Stimulated activated CD8-positive, alpha-beta memory T cell treated with anti-CD3 and anti-CD28 coated beads, Interleukin-7, amount 100 ng/mL, for 1 hour (primary cell): ENCODE data around the gene FHL3.

Experiments
- DNase-seq, 2 donors: peaks; one replicate each; pipeline ENCODE4 v3.0.0-alpha.2; 2020; ENCODE audit warnings: low read depth in 2 of 2

Gene FHL3, protein sequence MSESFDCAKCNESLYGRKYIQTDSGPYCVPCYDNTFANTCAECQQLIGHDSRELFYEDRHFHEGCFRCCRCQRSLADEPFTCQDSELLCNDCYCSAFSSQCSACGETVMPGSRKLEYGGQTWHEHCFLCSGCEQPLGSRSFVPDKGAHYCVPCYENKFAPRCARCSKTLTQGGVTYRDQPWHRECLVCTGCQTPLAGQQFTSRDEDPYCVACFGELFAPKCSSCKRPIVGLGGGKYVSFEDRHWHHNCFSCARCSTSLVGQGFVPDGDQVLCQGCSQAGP

DNA sequence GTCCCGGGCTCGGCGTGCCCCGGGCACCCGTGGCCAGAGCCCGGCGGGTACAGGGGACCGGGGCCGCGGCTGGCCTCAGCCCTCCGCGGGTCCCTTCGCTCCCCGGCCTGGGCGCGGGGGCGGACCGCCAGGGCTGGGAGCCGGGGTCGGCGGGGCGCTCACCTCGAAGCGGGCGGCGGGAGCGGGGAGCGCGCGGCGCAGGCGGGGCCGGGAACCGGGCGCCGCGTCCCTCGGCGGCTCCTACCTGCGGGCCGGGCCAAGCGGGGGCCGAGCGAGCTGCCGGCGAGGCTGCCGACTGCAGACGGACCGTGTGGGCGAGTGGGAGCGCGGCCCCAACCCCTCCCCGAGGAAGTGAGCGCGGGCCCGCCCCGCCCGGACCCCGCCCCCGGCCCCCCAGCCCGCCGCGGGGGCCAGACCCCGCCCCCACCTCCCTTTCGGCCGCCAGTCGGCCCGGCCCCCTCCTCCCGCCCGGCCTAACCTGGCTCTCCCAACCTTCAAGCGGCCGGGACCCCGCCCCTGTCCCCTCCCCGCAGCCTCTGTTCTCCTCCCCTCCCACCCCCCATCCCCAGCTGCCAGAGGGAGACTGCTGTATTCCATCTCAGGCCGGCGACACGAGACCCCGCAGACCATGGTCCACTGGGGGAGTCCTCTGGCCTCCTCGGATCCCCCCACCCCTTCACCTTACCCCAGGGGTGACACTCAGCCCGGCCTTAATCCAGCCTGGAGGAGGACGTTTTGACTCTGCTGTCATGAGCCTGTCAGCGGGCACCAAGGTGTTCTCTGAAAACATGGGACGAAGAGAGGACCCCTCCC lies at the start of gene FHL3:
TSS of gene FHL3 (minus strand) at position 320 of the 813 bp plus-strand sequence. CDS start 6,102 bp downstream, outside the sequence.
- DNase-seq = no peak

- no peak for DNase-seq
Observed at GRCh38 chr1:38053416-38054091, 48.2 kb upstream of the FHL3 start.

DNA sequence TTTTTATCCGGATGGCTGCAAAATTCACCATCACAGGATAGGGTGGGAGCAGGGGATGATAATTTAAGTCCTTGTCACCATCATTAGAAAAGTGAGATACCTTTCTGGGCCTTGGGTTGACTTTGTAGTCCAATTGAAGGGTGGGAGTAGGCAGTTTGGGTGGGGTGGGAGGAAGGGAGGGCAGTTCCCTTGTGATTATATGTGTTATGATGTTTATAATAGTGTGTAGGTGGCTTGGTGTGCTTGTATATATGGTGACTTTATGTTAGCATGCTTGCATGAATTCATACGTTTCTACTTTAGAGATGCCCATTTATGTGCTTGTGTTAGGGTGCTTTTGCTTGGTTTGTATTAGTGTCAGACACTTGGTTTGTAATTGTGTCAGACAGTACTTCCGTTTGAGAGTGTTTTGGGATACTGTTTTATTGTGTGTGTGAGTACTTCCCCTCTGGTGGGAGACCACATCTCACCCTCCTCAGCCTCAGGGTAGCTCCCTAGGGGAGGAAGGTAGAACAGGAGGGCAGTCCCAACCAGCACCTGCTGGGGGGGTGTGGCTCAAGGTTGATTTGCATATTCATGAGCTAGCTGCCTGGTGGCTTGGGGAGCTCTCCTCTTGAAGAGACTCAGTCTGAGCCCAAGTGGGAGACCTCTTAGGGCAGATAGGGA lies 47.6 kb upstream of the FHL3 start:
- DNase-seq = no peak

DNA sequence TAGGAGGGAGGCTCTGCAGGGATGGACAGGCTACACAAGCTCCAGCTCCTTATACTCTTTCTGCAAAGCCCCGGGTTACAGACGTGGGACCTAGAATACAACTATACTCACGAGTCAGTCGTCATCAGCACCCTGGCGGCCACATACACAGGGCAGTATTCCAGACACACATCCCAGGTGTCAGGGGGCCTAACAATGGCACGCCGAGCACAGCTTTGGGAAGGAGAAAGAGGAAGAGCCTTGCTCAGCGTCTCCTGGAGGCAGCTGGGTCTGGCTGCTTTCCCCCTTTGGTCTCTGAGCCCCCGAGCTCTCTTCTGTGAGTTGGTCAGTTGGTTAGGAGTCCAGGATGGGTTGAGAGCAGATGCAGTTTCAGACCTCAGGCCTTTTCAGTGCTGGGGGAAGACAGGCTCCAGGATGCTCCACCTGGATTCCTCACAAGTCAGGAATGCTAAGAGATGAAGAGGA lies 45.8 kb upstream of the FHL3 start:
- DNase-seq = no peak

DNA sequence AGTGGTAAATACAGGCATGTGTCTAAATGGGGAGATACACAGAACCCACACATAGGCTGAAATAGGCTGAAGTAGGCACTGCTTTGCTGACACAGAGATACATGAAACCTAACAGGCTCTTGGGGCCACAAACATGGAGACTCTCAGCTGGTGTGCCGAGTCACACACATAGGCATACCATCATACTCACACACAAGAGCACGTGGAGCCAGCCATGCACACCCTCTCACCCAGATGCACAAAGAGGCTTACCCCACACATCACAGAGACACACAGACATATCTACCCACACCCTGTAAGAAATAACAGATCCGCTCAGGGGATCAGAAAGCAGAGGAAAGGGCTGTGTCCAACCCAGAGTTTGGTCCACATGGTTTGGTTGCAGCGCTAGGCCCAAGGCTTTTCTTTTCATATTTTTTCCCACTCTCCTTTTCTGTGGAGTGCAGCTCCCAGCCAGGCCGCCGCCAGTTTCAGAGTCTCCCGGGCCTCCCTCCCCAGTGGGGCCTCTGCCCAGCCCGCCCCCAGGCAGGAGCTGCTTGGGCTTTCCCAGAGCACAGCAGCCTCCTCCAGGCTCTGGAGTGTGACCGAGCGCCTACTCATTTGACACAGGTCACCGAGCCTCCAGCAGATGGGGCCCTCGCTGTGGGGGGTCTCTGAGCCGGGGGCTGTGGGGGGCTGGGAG lies 45.2 kb upstream of the FHL3 start:
- no peak for DNase-seq

DNA sequence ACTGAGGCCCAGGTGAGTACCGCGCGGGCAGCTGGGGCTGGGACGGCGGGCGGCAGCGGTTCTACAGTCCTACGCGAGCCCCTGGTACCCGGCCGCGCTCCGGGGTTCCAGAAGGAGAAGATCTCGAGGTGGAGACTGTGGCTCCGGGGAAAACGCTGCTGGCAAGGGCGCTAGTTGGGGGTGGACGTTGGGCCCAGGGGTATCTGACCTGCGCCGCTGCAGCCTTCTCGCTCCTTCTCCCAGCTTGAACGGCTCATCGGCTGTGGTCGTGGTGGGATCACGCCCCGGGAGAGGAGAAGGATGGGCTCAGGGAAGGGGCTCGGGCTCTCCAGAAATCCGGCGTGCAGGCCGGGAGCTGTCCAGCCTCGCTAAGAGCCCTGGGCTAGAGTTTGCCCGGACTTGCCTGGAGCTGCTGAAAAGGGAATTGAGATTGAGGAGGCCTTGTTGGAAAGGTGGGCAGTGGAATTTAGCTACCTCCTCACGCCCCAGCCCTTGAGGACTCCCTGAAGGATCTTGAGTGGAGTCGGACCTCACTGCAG lies 42.4 kb upstream of the FHL3 start:
- DNase-seq = no peak

DNA sequence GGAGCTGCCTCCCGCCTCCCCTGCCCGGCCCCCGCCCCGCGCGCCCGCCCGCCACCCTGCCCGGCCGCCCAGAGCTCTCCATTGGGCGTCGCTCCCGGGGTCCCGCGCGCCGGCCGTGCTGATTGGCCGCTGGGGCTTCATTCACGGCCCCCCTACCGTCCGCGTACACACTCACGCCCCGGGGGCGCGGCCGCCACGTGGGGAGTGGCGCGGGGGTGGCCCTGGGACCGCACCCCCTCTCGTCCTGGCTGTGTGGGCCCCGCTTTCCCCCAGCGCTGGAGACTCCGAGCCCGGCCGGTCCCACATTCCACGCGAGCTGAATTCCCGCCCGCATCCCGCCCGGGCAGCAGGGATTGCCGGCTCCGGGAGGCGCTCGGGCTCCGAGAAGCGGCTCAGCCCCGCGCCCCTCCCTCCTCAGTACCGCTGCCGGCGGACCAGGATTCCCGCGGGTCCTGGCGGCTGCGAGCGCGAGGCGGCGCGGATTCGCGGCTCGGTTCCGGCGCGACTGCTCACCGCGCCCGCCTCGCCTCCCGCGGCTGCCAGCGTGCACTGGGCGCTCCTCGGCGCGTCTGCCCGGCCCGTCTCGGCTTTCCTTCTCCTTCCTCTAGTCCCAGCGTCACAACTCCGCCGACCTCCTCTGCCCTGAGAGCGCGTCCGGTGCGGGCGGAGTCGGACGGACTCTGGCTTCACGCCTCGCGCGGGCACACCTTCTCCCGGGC lies 41.7 kb upstream of the FHL3 start:
- peak; percentile 44 to 55 for DNase-seq

- DNase-seq = no peak
Observed at GRCh38 chr1:38046333-38046883, 41.1 kb upstream of the FHL3 start, which contains the start of gene POU3F1. Gene POU3F1, minus strand, starts transcription at chr1:38046793. Its CDS starts 50 bp downstream, at chr1:38046743.

DNA sequence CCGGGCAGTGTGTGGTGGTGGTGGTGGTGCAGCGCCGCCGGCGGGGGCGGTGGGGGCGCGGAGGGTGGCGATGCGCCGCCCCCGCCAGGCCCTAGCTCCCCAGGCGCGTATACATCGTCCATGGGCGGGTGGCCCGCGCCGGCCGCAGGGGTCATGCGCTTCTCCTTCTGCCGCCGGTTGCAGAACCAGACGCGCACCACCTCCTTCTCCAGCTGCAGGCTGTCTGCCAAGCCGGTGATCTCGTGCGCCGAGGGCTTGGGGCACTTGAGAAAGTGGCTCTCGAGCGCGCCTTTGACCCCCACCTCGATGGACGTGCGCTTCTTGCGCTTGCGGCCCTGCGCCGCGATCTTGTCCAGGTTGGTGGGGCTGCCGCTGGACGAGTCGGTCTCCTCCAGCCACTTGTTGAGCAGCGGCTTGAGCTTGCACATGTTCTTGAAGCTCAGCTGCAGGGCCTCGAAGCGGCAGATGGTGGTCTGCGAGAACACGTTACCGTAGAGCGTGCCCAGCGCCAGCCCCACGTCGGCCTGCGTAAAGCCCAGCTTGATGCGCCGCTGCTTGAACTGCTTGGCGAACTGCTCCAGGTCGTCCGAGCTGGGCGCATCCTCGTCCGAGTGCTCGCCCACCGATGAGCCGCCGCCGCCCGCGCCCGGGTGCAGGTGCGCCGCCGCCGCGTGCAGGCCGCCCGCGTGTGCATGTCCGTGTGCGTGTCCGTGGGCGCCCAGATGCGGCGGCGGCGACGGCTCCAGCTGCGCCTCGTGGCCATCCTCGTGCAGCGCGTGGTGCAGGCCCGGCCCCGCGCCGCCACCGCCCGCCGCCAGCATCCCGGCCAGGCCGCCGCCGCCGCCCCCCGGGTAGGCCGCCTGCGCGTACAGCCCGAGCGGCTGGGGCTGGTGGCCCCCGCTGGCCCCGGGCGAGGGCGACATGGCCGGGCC lies 40.4 kb upstream of the FHL3 start:
- DNase-seq = no peak

GRCh38 chr1:38044221-38045215 lies 39.2 kb upstream of the FHL3 start:
- no peak for DNase-seq

GRCh38 chr1:38043036-38043747 lies 37.9 kb upstream of the FHL3 start:
- DNase-seq = no peak

GRCh38 chr1:38041936-38042834 lies 36.9 kb upstream of the FHL3 start:
- DNase-seq = no peak

- no peak for DNase-seq
Observed at GRCh38 chr1:38039331-38040088, 34.2 kb upstream of the FHL3 start.

DNA sequence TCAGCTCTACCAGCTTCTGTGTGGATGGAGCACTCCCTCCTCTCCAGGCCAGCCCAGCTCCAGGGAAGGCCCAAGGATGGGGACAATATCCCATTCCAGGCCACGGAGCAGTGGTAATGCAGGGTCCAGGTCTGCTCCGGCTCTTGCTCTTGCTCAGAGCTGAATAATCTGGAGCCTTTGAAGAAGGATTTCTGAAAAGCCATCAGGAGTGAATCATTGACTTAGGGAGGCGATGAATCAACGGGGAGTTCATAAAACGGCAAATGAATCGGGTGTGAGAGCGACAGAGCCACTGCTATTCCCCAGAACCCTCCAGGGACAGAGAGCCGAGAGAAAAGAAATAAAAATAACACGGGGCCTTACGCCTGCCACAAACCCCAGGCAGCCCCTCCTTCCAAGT lies 33.5 kb upstream of the FHL3 start:
- no peak for DNase-seq
